ENCODE results near the gene DPCD.

- TF ChIP-seq, protein P1, sequence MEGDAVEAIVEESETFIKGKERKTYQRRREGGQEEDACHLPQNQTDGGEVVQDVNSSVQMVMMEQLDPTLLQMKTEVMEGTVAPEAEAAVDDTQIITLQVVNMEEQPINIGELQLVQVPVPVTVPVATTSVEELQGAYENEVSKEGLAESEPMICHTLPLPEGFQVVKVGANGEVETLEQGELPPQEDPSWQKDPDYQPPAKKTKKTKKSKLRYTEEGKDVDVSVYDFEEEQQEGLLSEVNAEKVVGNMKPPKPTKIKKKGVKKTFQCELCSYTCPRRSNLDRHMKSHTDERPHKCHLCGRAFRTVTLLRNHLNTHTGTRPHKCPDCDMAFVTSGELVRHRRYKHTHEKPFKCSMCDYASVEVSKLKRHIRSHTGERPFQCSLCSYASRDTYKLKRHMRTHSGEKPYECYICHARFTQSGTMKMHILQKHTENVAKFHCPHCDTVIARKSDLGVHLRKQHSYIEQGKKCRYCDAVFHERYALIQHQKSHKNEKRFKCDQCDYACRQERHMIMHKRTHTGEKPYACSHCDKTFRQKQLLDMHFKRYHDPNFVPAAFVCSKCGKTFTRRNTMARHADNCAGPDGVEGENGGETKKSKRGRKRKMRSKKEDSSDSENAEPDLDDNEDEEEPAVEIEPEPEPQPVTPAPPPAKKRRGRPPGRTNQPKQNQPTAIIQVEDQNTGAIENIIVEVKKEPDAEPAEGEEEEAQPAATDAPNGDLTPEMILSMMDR (IDR thresholded peaks at IDR 0.05; ENCODE audit: low read depth, low read length) = no peak
- TF ChIP-seq POLR2A (IDR thresholded peaks at IDR 0.05; ENCODE audit: extremely low read depth, insufficient read length) = no peak
These were observed 35.7 kb upstream of the DPCD start for GRCh38 chr10:101552442-101552841.

Data from NB4 (cell line).